Psoas muscle (tissue), 8 donors: Measurements from ENCODE around the gene BNIP1. TPM values are rescaled to one million over a fixed set of nuclear protein-coding genes. Genes with fewer than 3 reads are reported as not detected.

ENCODE experiments used
- ATAC-seq, 4 donors: fragments of 200-7000 bp; cut with Tn5 transposase; one replicate each; pipeline ENCODE4 v1.9.1; 2020; ENCODE audit warnings: moderate library complexity in 3 of 4, mild to moderate bottlenecking in 2 of 4
- DNase-seq, 2 donors: peaks; one replicate each; pipeline ENCODE4 v3.0.0-alpha.2; 2020
- H3K27ac ChIP-seq: fragments of 200-600 bp; one replicate; pipeline ENCODE4 v1.8.0; 2022
- H3K27me3 ChIP-seq, 3 donors: fragments of 200-600 bp in 1 of 3; one replicate each; pipeline versions ENCODE4 v1.6.1 to v1.8.0; 2013 to 2022; ENCODE audit warnings: low read length in 2 of 3, mild to moderate bottlenecking in 2 of 3, moderate library complexity in 1 of 3; ENCODE audit not compliant: insufficient read depth in 3 of 3
- H3K36me3 ChIP-seq, 2 donors: fragments of 200-600 bp in 1 of 2; one replicate each; pipeline versions ENCODE4 v1.6.1 to v1.8.0; 2013 to 2022; ENCODE audit warnings: low read depth in 1 of 2, mild to moderate bottlenecking in 1 of 2, moderate library complexity in 1 of 2; ENCODE audit not compliant: insufficient read depth in 1 of 2
- H3K4me1 ChIP-seq: fragments of 200-600 bp; one replicate; pipeline ENCODE4 v1.8.0; 2022
- H3K4me3 ChIP-seq: fragments of 200-600 bp; one replicate; pipeline ENCODE4 v1.8.0; 2022; ENCODE audit warnings: mild to moderate bottlenecking
- H3K9me3 ChIP-seq: fragments of 200-600 bp; one replicate; pipeline ENCODE4 v1.8.0; 2022
- CTCF ChIP-seq: fragments of 200-600 bp; IDR thresholded peaks from one replicate; pipeline ENCODE4 v1.8.0; 2022; ENCODE audit warnings: antibody characterized with exemption
- WGBS, 3 donors: extraction: QIAGEN DNeasy Blood & Tissue Kit; methylation state at CpG; one replicate each; pipeline versions ENCODE4 v1.1.6 to v1.1.7; 2013; 5-methylcytosine and 5-hydroxymethylcytosine counted together
- intact Hi-C, 2 donors: fragments of 100-400 bp; cut with DNase I; formaldehyde crosslinking; loops; one replicate each; pipeline versions ENCODE4 v1.11.0 to v1.14.2; 2022
- polyA plus RNA-seq, 3 donors: library from polyadenylated mRNA; stranded (reverse); fragments of 200-250 nt; gene quantifications; one replicate each; pipeline ENCODE4 v1.2.3, GENCODE V29; 2013
- total RNA-seq, 4 donors: library from RNA; stranded (reverse); fragmentation: NEBNext Ultra II Directional in 2 of 4; extraction: Animal tissue kit (Norgen Biotek cat#: 25700) in 2 of 4; gene quantifications; one replicate each; pipeline versions ENCODE4 v1.2.1 to v1.2.4, GENCODE V29; 2021 to 2023
- donor health status: healthy with polysubstance abuse.
- donor health status: DM: no; HTN: no; CAD: no; lungs with moderate emphysema.
- donor health status: Bipolar disorder and iron deficiency.
- donor health status: healthy.
- donor health status: DM: yes; HTN: yes; CAD: no.
- donor health status: DM: no; HTN: no; CAD: no.
- donor health status: DM: no; HTN: no; CAD: no.
- donor health status: DM: yes; HTN: yes; CAD: no.

The BNIP1 gene
- total and polyA plus RNA-seq, 7 donors: 8.4 to 22.9 (median 14.2) TPM

GRCh38 chr5:173172166-173172565 is 27.8 kb downstream of the BNIP1 start:
- WGBS, 3 donors: 82 to 92% (median 88%) methylated on average over 8 of the region's 8 CpGs
- Histone ChIP-seq H3K9me3 (no peaks in the 10 kb centered on the region), H3K27me3 (no peaks in the 10 kb centered on the region), H3K4me3 (no peak overlapping the region), H3K4me1 (no peaks in the 10 kb centered on the region), H3K36me3 (no peaks in the 10 kb centered on the region), H3K27ac (no peak overlapping the region)
- intact Hi-C loops: no loop called here
- DNase-seq (no peak), ATAC-seq (no peak)
- TF ChIP-seq CTCF: no peak

DNA sequence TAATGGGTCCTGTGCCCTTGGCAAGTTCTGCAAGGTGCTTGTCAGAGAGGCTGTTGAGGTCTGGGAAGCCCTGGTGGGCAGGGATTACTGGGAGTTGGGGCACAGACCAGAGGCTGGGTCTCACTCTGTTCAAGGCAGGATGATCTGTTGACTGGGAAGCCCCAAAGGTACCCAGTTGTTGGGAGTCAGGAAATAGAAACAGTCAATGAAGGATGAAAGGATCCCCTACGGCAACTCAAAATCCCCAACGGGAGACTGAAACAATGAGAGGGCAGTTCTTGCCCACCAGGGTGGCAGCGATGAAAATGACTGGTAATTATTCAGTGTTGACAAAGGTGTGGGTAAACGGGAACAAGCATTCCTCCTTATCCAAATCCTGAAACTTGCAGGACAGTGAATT is 31.2 kb downstream of the BNIP1 start:
- WGBS, 3 donors: 36 to 63% (median 38%) methylated on average over 4 of the region's 4 CpGs
- intact Hi-C loops: no loop called here
- ATAC-seq (no peak), DNase-seq (no peak)
- no peaks in the 10 kb centered on the region for H3K9me3 ChIP-seq
- no peaks in the 10 kb centered on the region for H3K36me3 ChIP-seq
- no peaks in the 10 kb centered on the region for H3K27me3 ChIP-seq
- no peak overlapping the region for H3K4me3 ChIP-seq
- H3K27ac ChIP-seq: no peak overlapping the region
- no peak for TF ChIP-seq CTCF
- H3K4me1 ChIP-seq: no peaks in the 10 kb centered on the region

- intact Hi-C loops: no loop called here
- WGBS, 3 donors: 51 to 70% (median 61%) methylated on average over 12 of the region's 12 CpGs
Measured at GRCh38 chr5:173178369-173178910, 34.1 kb downstream of the BNIP1 start.

GRCh38 chr5:173180331-173180730 is 36.0 kb downstream of the BNIP1 start:
- no peak for TF ChIP-seq CTCF
- 65 to 74% (median 71%) methylated on average over 2 of the region's 2 CpGs for WGBS, 3 donors

More at GRCh38 chr5:173178369-173178910, 34.1 kb downstream of the BNIP1 start:
- DNase-seq: no peak
- H3K36me3 ChIP-seq: no peaks in the 10 kb centered on the region
- H3K27ac ChIP-seq: no peak overlapping the region
- TF ChIP-seq CTCF: no peak
- peaks cover 4% of the 10 kb centered on the region for H3K9me3 ChIP-seq
- no peaks in the 10 kb centered on the region for H3K27me3 ChIP-seq
- H3K4me1 ChIP-seq: no peaks in the 10 kb centered on the region
- H3K4me3 ChIP-seq: no peak overlapping the region
- no peak for ATAC-seq

More at GRCh38 chr5:173180331-173180730, 36.0 kb downstream of the BNIP1 start:
- intact Hi-C loops: no loop called here
- no peak for ATAC-seq
- no peaks in the 10 kb centered on the region for H3K27me3 ChIP-seq
- no peaks in the 10 kb centered on the region for H3K36me3 ChIP-seq
- no peak for DNase-seq
- H3K4me1 ChIP-seq: no peaks in the 10 kb centered on the region
- peaks cover 4% of the 10 kb centered on the region for H3K9me3 ChIP-seq
- H3K4me3 ChIP-seq: no peak overlapping the region
- no peak overlapping the region for H3K27ac ChIP-seq
